ENCODE data around the gene BCAS3.

DNA sequence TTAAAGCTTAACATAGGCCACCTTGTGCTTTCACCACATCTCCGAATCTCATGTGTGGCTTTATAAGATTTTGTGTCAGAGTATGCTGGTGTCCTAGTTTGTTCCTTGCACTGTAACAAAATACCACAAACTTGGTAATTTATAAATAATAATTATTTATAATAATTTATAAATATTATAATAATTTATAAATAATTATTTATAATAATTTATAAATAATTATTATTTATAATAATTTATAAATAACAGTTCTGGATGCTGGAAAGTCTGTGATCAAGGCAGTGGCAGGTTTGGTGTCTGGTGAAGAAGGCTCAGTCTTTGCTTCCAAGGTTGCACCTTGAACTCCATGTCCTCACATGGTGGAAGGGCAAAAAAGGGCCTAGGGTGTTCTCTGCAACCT lies 147.7 kb downstream of the BCAS3 start:
- no peak for TF ChIP-seq EP300 (IDR thresholded peaks at IDR 0.05)
- no peak for TF ChIP-seq POLR2AphosphoS5 (IDR thresholded peaks at IDR 0.05)
- TF ChIP-seq, protein P1, sequence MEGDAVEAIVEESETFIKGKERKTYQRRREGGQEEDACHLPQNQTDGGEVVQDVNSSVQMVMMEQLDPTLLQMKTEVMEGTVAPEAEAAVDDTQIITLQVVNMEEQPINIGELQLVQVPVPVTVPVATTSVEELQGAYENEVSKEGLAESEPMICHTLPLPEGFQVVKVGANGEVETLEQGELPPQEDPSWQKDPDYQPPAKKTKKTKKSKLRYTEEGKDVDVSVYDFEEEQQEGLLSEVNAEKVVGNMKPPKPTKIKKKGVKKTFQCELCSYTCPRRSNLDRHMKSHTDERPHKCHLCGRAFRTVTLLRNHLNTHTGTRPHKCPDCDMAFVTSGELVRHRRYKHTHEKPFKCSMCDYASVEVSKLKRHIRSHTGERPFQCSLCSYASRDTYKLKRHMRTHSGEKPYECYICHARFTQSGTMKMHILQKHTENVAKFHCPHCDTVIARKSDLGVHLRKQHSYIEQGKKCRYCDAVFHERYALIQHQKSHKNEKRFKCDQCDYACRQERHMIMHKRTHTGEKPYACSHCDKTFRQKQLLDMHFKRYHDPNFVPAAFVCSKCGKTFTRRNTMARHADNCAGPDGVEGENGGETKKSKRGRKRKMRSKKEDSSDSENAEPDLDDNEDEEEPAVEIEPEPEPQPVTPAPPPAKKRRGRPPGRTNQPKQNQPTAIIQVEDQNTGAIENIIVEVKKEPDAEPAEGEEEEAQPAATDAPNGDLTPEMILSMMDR (IDR thresholded peaks at IDR 0.05) = no peak
- TF ChIP-seq POLR2A (IDR thresholded peaks at IDR 0.05) = no peak
